Endodermal cell (in vitro differentiated cells): ENCODE results near the gene AURKA. TPM values are rescaled to one million over a fixed set of nuclear protein-coding genes. Genes with fewer than 3 reads are reported as not detected.

Experiments used
- DNase-seq: peaks from one replicate; pipeline ENCODE4 v3.0.0-alpha.2; 2017
- H3K27ac ChIP-seq: 2 replicates; pipeline ENCODE4 v1.5.1; 2013; ENCODE audit warnings: mild to moderate bottlenecking, low read depth, low read length, moderate library complexity
- H3K27me3 ChIP-seq: 2 replicates; pipeline ENCODE4 v1.6.1; 2013; ENCODE audit warnings: mild to moderate bottlenecking, low read length, moderate library complexity; ENCODE audit not compliant: insufficient read depth, control insufficient read depth, poor library complexity, severe bottlenecking
- H3K36me3 ChIP-seq: 2 replicates; pipeline ENCODE4 v1.7.0; 2013; ENCODE audit warnings: mild to moderate bottlenecking, low read length, moderate library complexity; ENCODE audit not compliant: control insufficient read depth, insufficient read depth
- H3K4me1 ChIP-seq: one replicate; pipeline ENCODE4 v1.7.0; 2013; ENCODE audit warnings: low read length; ENCODE audit not compliant: control insufficient read depth, insufficient read depth
- H3K4me3 ChIP-seq: 2 replicates; pipeline ENCODE4 v1.5.1; 2013; ENCODE audit warnings: mild to moderate bottlenecking, low read length, moderate library complexity
- H3K9ac ChIP-seq: 2 replicates; pipeline ENCODE4 v1.6.1; 2013; ENCODE audit warnings: mild to moderate bottlenecking, low read length, moderate library complexity; ENCODE audit not compliant: poor library complexity, severe bottlenecking; ENCODE audit errors: extremely low read depth
- H3K9me3 ChIP-seq: 2 replicates; pipeline ENCODE4 v1.6.1; 2013; ENCODE audit warnings: mild to moderate bottlenecking, low read length, moderate library complexity; ENCODE audit not compliant: control insufficient read depth
- H3K27ac Mint-ChIP-seq: 2 replicates; pipeline ENCODE4 v1.8.0; 2020; ENCODE audit warnings: mixed read lengths
- H3K27me3 Mint-ChIP-seq: 2 replicates; pipeline ENCODE4 v1.8.0; 2021; ENCODE audit warnings: mild to moderate bottlenecking, mixed read lengths; ENCODE audit not compliant: insufficient read depth
- H3K36me3 Mint-ChIP-seq: 2 replicates; pipeline ENCODE4 v1.8.0; 2020; ENCODE audit warnings: low read depth, mixed read lengths
- H3K4me1 Mint-ChIP-seq: 2 replicates; pipeline ENCODE4 v1.8.0; 2020; ENCODE audit warnings: mixed read lengths
- H3K4me3 Mint-ChIP-seq: 2 replicates; pipeline ENCODE4 v1.8.0; 2020; ENCODE audit warnings: mild to moderate bottlenecking, moderate library complexity, mixed read lengths
- H3K9me3 Mint-ChIP-seq: 2 replicates; pipeline ENCODE4 v1.8.0; 2020; ENCODE audit warnings: mild to moderate bottlenecking, mixed read lengths
- WGBS, 2 experiments: methylation state at CpG; one replicate each; pipeline versions ENCODE4 v1.1.5 to v1.1.7; 2013; ENCODE audit warnings: missing lambda C conversion rate in 2 of 2, mixed read lengths in 1 of 2; ENCODE audit not compliant: insufficient coverage in 1 of 2, insufficient read length in 1 of 2; 5-methylcytosine and 5-hydroxymethylcytosine counted together
- total RNA-seq, 2 donors: library from RNA; stranded (reverse); fragmentation: NEBNext Ultra II Directional in 1 of 2; extraction: Animal tissue kit (Norgen Biotek cat#: 25700) in 1 of 2; gene quantifications; 2 replicates in 1 of 2; 3 replicates in 1 of 2; pipeline ENCODE4 v1.2.1, GENCODE V29; 2021
- TF ChIP-seq, protein P1 (sequence below): fragments of 200-600 bp; sonication (generic); conservative IDR thresholded peaks from 2 replicates; pipeline ENCODE4 v1.5.0; 2021; ENCODE audit warnings: antibody characterized with exemption, mild to moderate bottlenecking

The AURKA gene
- total RNA-seq, 2 donors from 2014 or later: 56.3 to 85.9 TPM

DNA sequence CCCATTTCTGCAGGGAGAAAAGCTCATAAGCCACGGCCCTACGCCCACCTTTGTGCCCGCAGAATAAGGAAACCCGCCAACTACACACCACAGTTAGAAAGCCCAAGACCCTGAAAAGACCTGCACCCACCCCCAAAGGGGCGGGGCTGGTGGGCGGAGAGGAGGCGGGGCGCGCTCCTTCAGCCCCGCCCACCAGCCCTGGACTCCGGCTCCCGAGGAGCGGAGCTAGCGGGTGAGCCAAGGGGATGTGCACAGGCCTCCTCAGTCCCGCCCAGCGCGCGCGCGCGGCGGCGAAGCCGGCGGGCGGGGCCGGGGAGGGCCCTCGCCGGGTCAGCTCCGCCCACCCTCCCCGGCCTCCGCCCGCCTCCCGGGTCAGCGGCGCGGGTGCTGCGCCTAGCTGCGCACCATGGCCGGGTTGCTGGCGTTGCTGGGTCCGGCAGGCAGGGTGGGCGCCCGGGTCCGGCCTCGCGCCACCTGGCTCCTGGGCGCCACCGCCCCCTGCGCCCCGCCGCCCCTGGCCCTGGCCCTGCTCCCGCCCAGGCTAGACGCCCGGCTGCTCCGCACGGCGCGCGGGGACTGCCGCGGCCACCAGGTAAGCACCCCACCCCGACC lies 33.3 kb downstream of the AURKA start, which contains the start of gene FAM210B:
TSS of gene FAM210B (plus strand) at position 375 of the 612 bp plus-strand sequence. CDS start at position 407, 32 bp downstream.
- Histone ChIP-seq H3K4me1 (peaks cover 11% of the 10 kb centered on the region), H3K4me3 (peak within 1 kb of the TSS; percentile 91), H3K9me3 (no peaks in the 10 kb centered on the region), H3K36me3 (no peaks in the 10 kb centered on the region), H3K27ac (peak within 1 kb of the TSS; percentile 62), H3K27me3 (no peaks in the 10 kb centered on the region), H3K9ac (peak within 1 kb of the TSS; percentile 44)
- Mint-ChIP-seq H3K36me3 (no peaks in the 10 kb centered on the region), H3K27ac (peak within 1 kb of the TSS; percentile 80), H3K4me3 (peak within 1 kb of the TSS; percentile 82), H3K4me1 (peaks cover 19% of the 10 kb centered on the region), H3K27me3 (no peaks in the 10 kb centered on the region), H3K9me3 (no peaks in the 10 kb centered on the region)
- DNase-seq: peak; percentile 95
- 1% methylated on average over 63 of the region's 63 CpGs; no CpG with 5 or more reads in 1 of the 2 experiments for WGBS, 2 experiments
- TF ChIP-seq, protein P1, sequence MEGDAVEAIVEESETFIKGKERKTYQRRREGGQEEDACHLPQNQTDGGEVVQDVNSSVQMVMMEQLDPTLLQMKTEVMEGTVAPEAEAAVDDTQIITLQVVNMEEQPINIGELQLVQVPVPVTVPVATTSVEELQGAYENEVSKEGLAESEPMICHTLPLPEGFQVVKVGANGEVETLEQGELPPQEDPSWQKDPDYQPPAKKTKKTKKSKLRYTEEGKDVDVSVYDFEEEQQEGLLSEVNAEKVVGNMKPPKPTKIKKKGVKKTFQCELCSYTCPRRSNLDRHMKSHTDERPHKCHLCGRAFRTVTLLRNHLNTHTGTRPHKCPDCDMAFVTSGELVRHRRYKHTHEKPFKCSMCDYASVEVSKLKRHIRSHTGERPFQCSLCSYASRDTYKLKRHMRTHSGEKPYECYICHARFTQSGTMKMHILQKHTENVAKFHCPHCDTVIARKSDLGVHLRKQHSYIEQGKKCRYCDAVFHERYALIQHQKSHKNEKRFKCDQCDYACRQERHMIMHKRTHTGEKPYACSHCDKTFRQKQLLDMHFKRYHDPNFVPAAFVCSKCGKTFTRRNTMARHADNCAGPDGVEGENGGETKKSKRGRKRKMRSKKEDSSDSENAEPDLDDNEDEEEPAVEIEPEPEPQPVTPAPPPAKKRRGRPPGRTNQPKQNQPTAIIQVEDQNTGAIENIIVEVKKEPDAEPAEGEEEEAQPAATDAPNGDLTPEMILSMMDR: no peak

DNA sequence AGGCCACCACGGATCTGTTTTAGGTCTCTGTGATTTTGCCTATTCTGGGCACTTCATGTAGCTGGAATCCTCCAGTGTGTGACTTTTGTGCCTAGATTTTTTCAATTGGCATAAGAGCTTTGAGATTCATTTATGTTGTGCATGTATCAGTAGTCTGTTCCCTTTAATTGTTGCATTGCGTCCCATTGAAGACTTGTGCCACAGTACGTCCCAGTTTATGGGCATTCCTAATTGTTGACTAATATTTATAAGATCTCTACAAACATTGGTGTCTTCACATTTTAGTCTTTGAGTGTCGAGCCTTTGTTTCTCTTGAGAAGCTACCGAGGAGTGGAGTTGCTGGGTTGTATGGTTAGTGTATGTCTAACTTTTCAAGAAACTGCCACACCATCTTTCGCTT lies 33.9 kb downstream of the AURKA start:
- H3K4me3 ChIP-seq: peak overlapping the region; percentile 14
- TF ChIP-seq, protein P1: no peak
- Mint-ChIP-seq H3K27ac (no peak overlapping the region), H3K27me3 (no peaks in the 10 kb centered on the region), H3K4me3 (peak overlapping the region; percentile 82), H3K4me1 (peaks cover 19% of the 10 kb centered on the region), H3K36me3 (no peaks in the 10 kb centered on the region), H3K9me3 (no peaks in the 10 kb centered on the region)
- peaks cover 11% of the 10 kb centered on the region for H3K4me1 ChIP-seq
- DNase-seq: no peak
- no peak overlapping the region for H3K9ac ChIP-seq
- no peaks in the 10 kb centered on the region for H3K36me3 ChIP-seq
- H3K27me3 ChIP-seq: no peaks in the 10 kb centered on the region
- 83 to 87% methylated on average over 4 to 5 of the region's 6 CpGs for WGBS, 2 experiments
- H3K9me3 ChIP-seq: no peaks in the 10 kb centered on the region
- no peak overlapping the region for H3K27ac ChIP-seq

DNA sequence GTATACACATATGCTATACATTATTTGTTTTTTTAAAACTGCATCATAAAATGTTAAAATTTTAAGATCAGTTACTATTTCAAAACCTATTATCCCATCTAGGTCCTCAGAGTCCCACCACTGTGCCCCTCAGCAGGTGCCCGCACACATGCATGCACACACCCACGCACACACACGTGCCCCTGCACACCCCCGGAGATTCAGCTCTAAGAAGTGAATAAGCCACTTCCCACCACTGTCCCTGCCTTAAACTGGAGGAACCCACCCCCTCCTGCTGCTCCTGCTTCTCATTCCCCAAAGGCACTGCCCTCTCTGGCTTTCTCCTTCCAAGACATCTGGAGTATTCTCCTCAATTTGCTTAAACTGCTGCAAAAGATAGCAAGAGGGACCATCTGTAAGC lies 38.7 kb downstream of the AURKA start:
- Histone ChIP-seq H3K27me3 (no peaks in the 10 kb centered on the region), H3K9ac (no peak overlapping the region), H3K36me3 (no peaks in the 10 kb centered on the region), H3K9me3 (peaks cover 8% of the 10 kb centered on the region), H3K27ac (no peak overlapping the region), H3K4me3 (no peak overlapping the region), H3K4me1 (no peaks in the 10 kb centered on the region)
- no peak for DNase-seq
- Mint-ChIP-seq H3K9me3 (peaks cover 15% of the 10 kb centered on the region), H3K4me3 (no peak overlapping the region), H3K27ac (no peak overlapping the region), H3K36me3 (no peaks in the 10 kb centered on the region), H3K27me3 (peaks cover 15% of the 10 kb centered on the region), H3K4me1 (peaks cover 9% of the 10 kb centered on the region)
- TF ChIP-seq, protein P1: no peak
- 90% methylated on average over 4 of the region's 4 CpGs; no CpG with 5 or more reads in 1 of the 2 experiments for WGBS, 2 experiments
